ENCODE results near the gene IRGQ. TPM values are rescaled to one million over a fixed set of nuclear protein-coding genes. Genes with fewer than 3 reads are reported as not detected.
A peak's percentile ranks its signal among the peaks of the same experiment; 100 is the strongest.

Gene IRGQ
- total RNA-seq, 1 experiment from 2014 or later = 26.5 TPM

DNA sequence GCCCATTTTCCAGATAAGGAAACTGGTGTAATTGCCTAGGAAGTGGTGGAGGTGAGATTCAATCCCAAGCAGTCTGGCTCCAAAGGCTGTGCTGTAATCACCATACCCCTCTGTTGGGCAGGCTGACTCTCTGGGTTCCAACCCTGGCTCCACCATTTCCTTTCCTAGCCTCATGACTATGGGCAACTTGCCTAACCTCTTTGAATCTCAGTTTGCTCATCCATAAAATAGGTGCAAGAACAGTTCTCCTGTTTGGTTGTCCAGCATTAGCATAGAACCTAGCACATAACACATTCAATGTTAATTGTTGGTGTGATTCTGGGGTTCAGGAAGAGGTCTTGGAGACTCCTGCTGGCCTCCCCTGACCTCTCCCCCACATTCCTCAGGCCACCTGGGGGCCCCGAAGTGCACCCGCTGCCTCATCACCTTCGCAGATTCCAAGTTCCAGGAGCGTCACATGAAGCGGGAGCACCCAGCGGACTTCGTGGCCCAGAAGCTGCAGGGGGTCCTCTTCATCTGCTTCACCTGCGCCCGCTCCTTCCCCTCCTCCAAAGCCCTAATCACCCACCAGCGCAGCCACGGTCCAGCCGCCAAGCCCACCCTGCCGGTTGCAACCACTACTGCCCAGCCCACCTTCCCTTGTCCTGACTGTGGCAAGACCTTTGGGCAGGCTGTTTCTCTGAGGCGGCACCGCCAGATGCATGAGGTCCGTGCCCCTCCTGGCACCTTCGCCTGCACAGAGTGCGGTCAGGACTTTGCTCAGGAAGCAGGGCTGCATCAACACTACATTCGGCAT, 2.7 kb upstream of the IRGQ start:
- Mint-ChIP-seq H3K27ac (ENCODE audit: low read depth, unreplicated experiment) (no peak overlapping the region), H3K9me3 (ENCODE audit: unreplicated experiment) (no peaks in the 10 kb centered on the region), H3K27me3 (ENCODE audit: insufficient read depth, unreplicated experiment) (no peaks in the 10 kb centered on the region), H3K4me1 (ENCODE audit: insufficient read depth, unreplicated experiment) (peaks cover 17% of the 10 kb centered on the region), H3K36me3 (ENCODE audit: insufficient read depth, unreplicated experiment) (peaks cover 32% of the 10 kb centered on the region), H3K4me3 (ENCODE audit: unreplicated experiment) (peak overlapping the region; percentile 99)
- intact Hi-C loops (cut with micrococcal nuclease) = loop anchor here (5.0 kb wide), 1 partner anchor 184 kb away; the partner anchor contains the start of gene KCNN4
- POLR2A ChIA-PET = interaction anchor here (4.1 kb wide), 1 partner anchor 8 kb away, joined by 45 read pairs; no protein-coding TSS in a partner anchor
- CTCF ChIA-PET = interaction anchor here (0.6 to 1.6 kb wide), 3 partner anchors 43 to 1826 kb away, joined by 5 to 6 read pairs (median 5); no protein-coding TSS in a partner anchor
- no peak for DNase-seq (ENCODE audit: unreplicated experiment)
- BruUV-seq (replicated peaks) = no TSS peak
- TF ChIP-seq, protein P1, sequence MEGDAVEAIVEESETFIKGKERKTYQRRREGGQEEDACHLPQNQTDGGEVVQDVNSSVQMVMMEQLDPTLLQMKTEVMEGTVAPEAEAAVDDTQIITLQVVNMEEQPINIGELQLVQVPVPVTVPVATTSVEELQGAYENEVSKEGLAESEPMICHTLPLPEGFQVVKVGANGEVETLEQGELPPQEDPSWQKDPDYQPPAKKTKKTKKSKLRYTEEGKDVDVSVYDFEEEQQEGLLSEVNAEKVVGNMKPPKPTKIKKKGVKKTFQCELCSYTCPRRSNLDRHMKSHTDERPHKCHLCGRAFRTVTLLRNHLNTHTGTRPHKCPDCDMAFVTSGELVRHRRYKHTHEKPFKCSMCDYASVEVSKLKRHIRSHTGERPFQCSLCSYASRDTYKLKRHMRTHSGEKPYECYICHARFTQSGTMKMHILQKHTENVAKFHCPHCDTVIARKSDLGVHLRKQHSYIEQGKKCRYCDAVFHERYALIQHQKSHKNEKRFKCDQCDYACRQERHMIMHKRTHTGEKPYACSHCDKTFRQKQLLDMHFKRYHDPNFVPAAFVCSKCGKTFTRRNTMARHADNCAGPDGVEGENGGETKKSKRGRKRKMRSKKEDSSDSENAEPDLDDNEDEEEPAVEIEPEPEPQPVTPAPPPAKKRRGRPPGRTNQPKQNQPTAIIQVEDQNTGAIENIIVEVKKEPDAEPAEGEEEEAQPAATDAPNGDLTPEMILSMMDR (IDR thresholded peaks at IDR 0.05; ENCODE audit: unreplicated experiment) = no peak

DNA sequence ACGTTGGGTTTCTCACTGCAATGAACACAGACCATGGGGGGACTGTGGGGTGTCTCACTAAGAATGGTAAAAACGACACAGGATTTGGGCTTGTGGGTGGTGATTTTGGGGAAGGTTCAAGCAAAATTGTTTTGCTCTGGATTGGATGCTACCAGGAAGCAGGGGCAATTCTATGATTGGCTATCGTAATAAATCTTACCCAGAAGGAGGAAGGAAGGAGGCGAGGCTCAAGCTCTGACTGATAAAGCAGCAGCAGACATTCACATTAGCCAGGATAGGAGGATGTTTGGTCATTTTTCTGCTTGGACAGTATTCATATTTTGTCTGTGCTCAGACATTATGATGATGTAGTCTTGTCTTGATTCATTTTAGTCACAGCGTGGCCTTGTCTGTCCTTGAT, 1.9 kb upstream of the IRGQ start:
- no TSS peak for BruUV-seq (replicated peaks)
- peak overlapping the region; percentile 99 for H3K4me3 Mint-ChIP-seq (ENCODE audit: unreplicated experiment)
- H3K4me1 Mint-ChIP-seq (ENCODE audit: insufficient read depth, unreplicated experiment) = peaks cover 24% of the 10 kb centered on the region
- TF ChIP-seq, protein P1 (IDR thresholded peaks at IDR 0.05; ENCODE audit: unreplicated experiment) = no peak
- no peaks in the 10 kb centered on the region for H3K9me3 Mint-ChIP-seq (ENCODE audit: unreplicated experiment)
- intact Hi-C loops (cut with micrococcal nuclease) = loop anchor here (2.0 to 5.0 kb wide), 2 partner anchors 65 to 184 kb away; partner anchors contain the start of genes KCNN4 and ZNF575
- peaks cover 40% of the 10 kb centered on the region for H3K36me3 Mint-ChIP-seq (ENCODE audit: insufficient read depth, unreplicated experiment)
- ChIA-PET CTCF (interaction anchor here (0.5 to 1.2 kb wide), 5 partner anchors 8 to 1827 kb away, joined by 3 to 6 read pairs (median 3); no protein-coding TSS in a partner anchor), POLR2A (interaction anchor here (2.4 to 5.4 kb wide), 5 partner anchors 8 to 71 kb away, joined by 6 to 75 read pairs (median 39); partner anchors contain the start of genes ETHE1, ZNF428 and ZNF575)
- no peaks in the 10 kb centered on the region for H3K27me3 Mint-ChIP-seq (ENCODE audit: insufficient read depth, unreplicated experiment)
- peak overlapping the region; percentile 99 for H3K27ac Mint-ChIP-seq (ENCODE audit: low read depth, unreplicated experiment)
- no peak for DNase-seq (ENCODE audit: unreplicated experiment)

DNA sequence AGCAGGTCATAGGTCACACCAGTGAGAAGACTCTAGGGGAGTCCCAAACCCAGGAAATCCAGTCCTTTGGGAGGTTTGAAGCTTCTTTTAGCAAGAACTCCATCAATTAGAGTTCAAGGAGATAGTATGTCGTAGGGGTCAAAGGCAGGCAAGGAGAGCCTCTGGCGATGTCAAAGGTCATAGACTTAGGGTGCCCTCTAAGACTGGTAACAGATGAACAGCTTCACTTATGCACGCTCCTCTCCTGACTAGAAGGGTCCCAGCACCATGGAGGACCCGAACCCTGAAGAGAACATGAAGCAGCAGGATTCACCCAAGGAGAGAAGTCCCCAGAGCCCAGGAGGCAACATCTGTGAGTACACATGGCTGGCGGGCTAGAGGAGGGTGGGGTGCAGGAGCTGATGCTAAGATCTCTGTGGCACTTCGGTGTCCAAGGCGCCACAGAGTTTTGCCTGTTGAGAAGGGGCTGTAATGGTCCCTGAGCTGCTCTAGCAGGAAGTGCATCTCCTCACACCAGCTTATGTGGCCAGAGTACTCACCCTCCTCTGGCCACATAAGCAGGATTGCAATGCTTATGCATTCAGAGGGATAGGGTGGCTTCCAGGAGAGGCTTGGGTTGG, 1.0 kb upstream of the IRGQ start:
- ChIA-PET CTCF (interaction anchor here (0.6 to 1.2 kb wide), 9 partner anchors 9 to 449 kb away, joined by 3 to 7 read pairs (median 3); no protein-coding TSS in a partner anchor), POLR2A (interaction anchor here (0.6 to 5.4 kb wide), 21 partner anchors 9 to 1148 kb away, joined by 3 to 75 read pairs (median 6); partner anchors contain the start of genes ETHE1, PINLYP, PLAUR and SMG9)
- TSS peak; percentile 34 for BruUV-seq (replicated peaks)
- peak overlapping the region; percentile 99 for H3K27ac Mint-ChIP-seq (ENCODE audit: low read depth, unreplicated experiment)
- DNase-seq (ENCODE audit: unreplicated experiment) = no peak
- H3K4me1 Mint-ChIP-seq (ENCODE audit: insufficient read depth, unreplicated experiment) = peaks cover 24% of the 10 kb centered on the region
- intact Hi-C loops (cut with micrococcal nuclease) = loop anchor here (1.0 to 5.0 kb wide), 4 partner anchors 22 to 185 kb away; partner anchors contain the start of genes KCNN4, PINLYP, XRCC1 and ZNF575
- no peaks in the 10 kb centered on the region for H3K27me3 Mint-ChIP-seq (ENCODE audit: insufficient read depth, unreplicated experiment)
- TF ChIP-seq, protein P1 (IDR thresholded peaks at IDR 0.05; ENCODE audit: unreplicated experiment) = no peak
- no peaks in the 10 kb centered on the region for H3K9me3 Mint-ChIP-seq (ENCODE audit: unreplicated experiment)
- peak overlapping the region; percentile 99 for H3K4me3 Mint-ChIP-seq (ENCODE audit: unreplicated experiment)
- peaks cover 41% of the 10 kb centered on the region for H3K36me3 Mint-ChIP-seq (ENCODE audit: insufficient read depth, unreplicated experiment)
